SU-DHL-6 (cell line): ENCODE data around the gene KLHL42.

ENCODE experiments used
- H2AFZ ChIP-seq: fragments of 200-600 bp; sonication (generic); 2 replicates; pipeline ENCODE4 v1.6.1; 2014; ENCODE audit warnings: low read depth, mild to moderate bottlenecking, moderate library complexity, mixed read lengths, antibody characterized with exemption, low read length; ENCODE audit not compliant: severe bottlenecking
- H3F3A ChIP-seq: fragments of 200-600 bp; shearing (Covaris generic); 2 replicates; pipeline ENCODE4 v1.6.0; 2016; ENCODE audit warnings: antibody characterized with exemption, mild to moderate bottlenecking; ENCODE audit not compliant: insufficient read depth
- H3K27ac ChIP-seq: fragments of 200-600 bp; sonication (generic); 2 replicates; pipeline ENCODE4 v1.5.1; 2016; ENCODE audit warnings: low read depth, mild to moderate bottlenecking, low read length, moderate library complexity, mixed read lengths
- H3K27me3 ChIP-seq: fragments of 200-600 bp; sonication (generic), shearing (Covaris generic); 2 replicates; pipeline ENCODE4 v1.6.0; 2014; ENCODE audit warnings: mild to moderate bottlenecking, low read length
- H3K36me3 ChIP-seq: fragments of 200-600 bp; sonication (generic); 2 replicates; pipeline ENCODE4 v1.6.1; 2014; ENCODE audit warnings: mild to moderate bottlenecking, low read length, mixed read lengths
- H3K4me2 ChIP-seq: fragments of 300-600, 200-600 bp; shearing (Covaris generic), sonication (generic); 2 replicates; pipeline ENCODE4 v1.6.0; 2014; ENCODE audit warnings: low read length, low read depth, mild to moderate bottlenecking; ENCODE audit not compliant: poor library complexity, severe bottlenecking
- H3K4me3 ChIP-seq: fragments of 200-600 bp; sonication (generic); 2 replicates; pipeline ENCODE4 v1.5.1; 2014; ENCODE audit warnings: antibody characterized with exemption, low read length, mild to moderate bottlenecking, mixed read lengths; ENCODE audit not compliant: insufficient read depth, poor library complexity, severe bottlenecking
- H3K79me2 ChIP-seq: fragments of 200-600 bp; sonication (generic); 2 replicates; pipeline ENCODE4 v1.6.1; 2014; ENCODE audit warnings: mild to moderate bottlenecking, low read length, moderate library complexity; ENCODE audit not compliant: insufficient read depth
- H3K9ac ChIP-seq: fragments of 200-600 bp; sonication (generic); 2 replicates; pipeline ENCODE4 v1.7.0; 2014; ENCODE audit warnings: mild to moderate bottlenecking, low read length
- H3K9me2 ChIP-seq: fragments of 200-600 bp; sonication (generic); replicated peaks from 2 replicates; pipeline ENCODE4 v1.6.1; 2014; ENCODE audit warnings: low read length; ENCODE audit not compliant: insufficient read depth
- H3K9me3 ChIP-seq: fragments of 200-600 bp; sonication (generic); 2 replicates; pipeline ENCODE4 v1.6.1; 2014; ENCODE audit warnings: low read length, mixed read lengths; ENCODE audit not compliant: insufficient read depth
- H4K20me1 ChIP-seq: fragments of 200-600 bp; sonication (generic); 2 replicates; pipeline ENCODE4 v1.6.1; 2014; ENCODE audit warnings: low read depth, mild to moderate bottlenecking, antibody characterized with exemption, low read length, moderate library complexity, mixed read lengths
- CTCF ChIP-seq: fragments of 200-600 bp; sonication (generic); IDR thresholded peaks from one replicate; pipeline ENCODE4 v1.5.1; 2017; ENCODE audit warnings: antibody characterized with exemption, mild to moderate bottlenecking, low read length, moderate library complexity; ENCODE audit not compliant: insufficient read depth, poor library complexity, severe bottlenecking
- EZH2phosphoT487 ChIP-seq: fragments of 200-600 bp; sonication (generic), shearing (Covaris generic); conservative IDR thresholded peaks from 2 replicates; pipeline ENCODE4 v1.6.1; 2018; ENCODE audit warnings: mild to moderate bottlenecking, antibody characterized with exemption, low read length, moderate library complexity, mixed read lengths

KLHL42 gene

DNA sequence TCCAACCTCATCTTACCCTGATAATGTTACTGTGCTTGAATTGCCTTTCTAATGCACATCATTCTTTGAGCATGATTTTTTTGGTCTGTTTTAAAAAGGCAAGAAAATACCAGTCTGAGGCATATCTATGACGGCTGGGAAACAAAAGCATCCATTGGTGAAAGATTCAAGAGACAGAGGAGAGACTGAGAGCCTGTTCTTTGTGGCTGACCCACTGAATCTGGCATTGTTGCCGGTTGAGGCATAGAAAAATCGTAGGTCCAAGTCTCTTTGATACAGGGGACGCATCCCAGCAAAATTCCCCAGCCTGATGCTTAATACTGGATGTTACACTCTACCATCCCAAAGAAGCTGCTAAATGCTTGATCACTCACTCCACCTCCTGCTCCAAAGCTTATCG lies 2.9 kb upstream of the KLHL42 start:
- TF ChIP-seq CTCF: no peak
- no peak for TF ChIP-seq EZH2phosphoT487
- peaks cover 18% of the 10 kb centered on the region for H3K79me2 ChIP-seq
- H3K27ac ChIP-seq: no peak overlapping the region
- no peaks in the 10 kb centered on the region for H3K9me3 ChIP-seq
- H3K9me2 ChIP-seq: no peaks in the 10 kb centered on the region
- no peak overlapping the region for H3K4me3 ChIP-seq
- H3K27me3 ChIP-seq: no peaks in the 10 kb centered on the region
- no peaks in the 10 kb centered on the region for H4K20me1 ChIP-seq
- H3K4me2 ChIP-seq: no peak overlapping the region
- no peaks in the 10 kb centered on the region for H3K36me3 ChIP-seq
- peaks cover 10% of the 10 kb centered on the region; the same call in 1 of the 2 replicates for H3F3A ChIP-seq
- H2AFZ ChIP-seq: no peak overlapping the region
- H3K9ac ChIP-seq: no peak overlapping the region

- Histone ChIP-seq H3F3A (peaks cover 10% of the 10 kb centered on the region; the same call in 1 of the 2 replicates), H3K9me2 (no peaks in the 10 kb centered on the region), H4K20me1 (no peaks in the 10 kb centered on the region), H3K9me3 (no peaks in the 10 kb centered on the region), H3K27me3 (no peaks in the 10 kb centered on the region), H3K27ac (no peak overlapping the region), H2AFZ (no peak overlapping the region), H3K79me2 (peaks cover 29% of the 10 kb centered on the region), H3K4me3 (no peak overlapping the region), H3K36me3 (no peaks in the 10 kb centered on the region), H3K9ac (no peak overlapping the region), H3K4me2 (no peak overlapping the region)
- no peak for TF ChIP-seq CTCF
- no peak for TF ChIP-seq EZH2phosphoT487
Observed at GRCh38 chr12:27778206-27778605, 1.8 kb upstream of the KLHL42 start.

DNA sequence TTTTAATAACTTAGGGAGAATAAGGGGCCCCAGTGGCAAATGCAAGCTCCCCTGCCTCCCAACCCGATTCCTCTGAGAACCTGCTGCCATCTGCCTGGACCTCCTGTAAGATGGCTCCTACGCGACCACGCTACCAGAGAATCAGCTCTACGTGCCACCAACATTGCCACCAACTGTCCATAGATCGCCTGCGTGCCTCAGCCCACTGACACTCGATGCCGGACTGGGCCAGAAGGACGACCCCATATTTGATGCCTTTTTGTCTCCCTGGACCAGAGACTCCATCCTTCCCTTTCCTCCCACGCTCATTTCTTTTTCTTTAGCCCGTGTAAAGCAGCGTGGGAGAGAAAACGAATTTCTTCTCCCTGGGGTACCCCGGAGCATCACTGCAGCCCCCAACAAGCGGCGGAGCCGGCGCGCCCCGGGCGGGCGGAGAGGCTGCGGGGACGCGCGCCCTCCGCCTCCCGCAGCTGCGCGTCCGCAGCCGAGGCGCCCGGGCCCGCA lies 565 bp upstream of the KLHL42 start:
- no peaks in the 10 kb centered on the region for H3K9me3 ChIP-seq

More for the DNA sequence above, 565 bp upstream of the KLHL42 start:
- Histone ChIP-seq H4K20me1 (no peaks in the 10 kb centered on the region), H3K4me2 (peak overlapping the region; percentile 85), H3K9me2 (no peaks in the 10 kb centered on the region), H3K79me2 (peaks cover 39% of the 10 kb centered on the region), H3F3A (peaks cover 10% of the 10 kb centered on the region; the same call in 1 of the 2 replicates), H3K27ac (peak overlapping the region; percentile 71), H3K9ac (peak overlapping the region; percentile 78), H2AFZ (peak overlapping the region; percentile 89), H3K36me3 (no peaks in the 10 kb centered on the region), H3K4me3 (peak overlapping the region; percentile 62), H3K27me3 (no peaks in the 10 kb centered on the region)
- TF ChIP-seq CTCF (no peak), EZH2phosphoT487 (no peak)
